Measurements from ENCODE around the gene BRF1.

The BRF1 gene

GRCh38 chr14:105209646-105210045 lies 91.2 kb downstream of the BRF1 start:
- TF ChIP-seq Cebpa-rat (IDR thresholded peaks at IDR 0.05) = no peak
- peaks cover 32% of the 10 kb centered on the region for H3K36me3 ChIP-seq
- no peak overlapping the region for H3K4me3 ChIP-seq
- peaks cover 95% of the 10 kb centered on the region for H3K4me1 ChIP-seq
- H3K9ac ChIP-seq = peak overlapping the region; percentile 63; the same call in 1 of the 2 replicates
- peak overlapping the region; percentile 69 for H3K27ac ChIP-seq
- H3K9me3 ChIP-seq = no peaks in the 10 kb centered on the region
- peak overlapping the region; percentile 81 for H3K4me2 ChIP-seq
- H3K27me3 ChIP-seq = no peaks in the 10 kb centered on the region
- H4K20me1 ChIP-seq = peaks cover 71% of the 10 kb centered on the region

GRCh38 chr14:105209091-105209490 lies 91.7 kb downstream of the BRF1 start:
- H3K9me3 ChIP-seq = no peaks in the 10 kb centered on the region

GRCh38 chr14:105208738-105209075 lies 92.1 kb downstream of the BRF1 start:
- peaks cover 32% of the 10 kb centered on the region for H3K36me3 ChIP-seq
- peak overlapping the region; percentile 69 for H3K27ac ChIP-seq
- H3K4me2 ChIP-seq = peak overlapping the region; percentile 81
- peak overlapping the region; percentile 63; the same call in 1 of the 2 replicates for H3K9ac ChIP-seq
- peaks cover 95% of the 10 kb centered on the region for H3K4me1 ChIP-seq
- no peaks in the 10 kb centered on the region for H3K9me3 ChIP-seq
- no peak overlapping the region for H3K4me3 ChIP-seq
- TF ChIP-seq Cebpa-rat (IDR thresholded peaks at IDR 0.05) = no peak
- H4K20me1 ChIP-seq = peaks cover 71% of the 10 kb centered on the region
- no peaks in the 10 kb centered on the region for H3K27me3 ChIP-seq

More at GRCh38 chr14:105209091-105209490, 91.7 kb downstream of the BRF1 start:
- peak overlapping the region; percentile 63; the same call in 1 of the 2 replicates for H3K9ac ChIP-seq
- H3K4me3 ChIP-seq = no peak overlapping the region
- peaks cover 95% of the 10 kb centered on the region for H3K4me1 ChIP-seq
- H3K4me2 ChIP-seq = peak overlapping the region; percentile 81
- peaks cover 32% of the 10 kb centered on the region for H3K36me3 ChIP-seq
- TF ChIP-seq Cebpa-rat (IDR thresholded peaks at IDR 0.05) = no peak
- no peaks in the 10 kb centered on the region for H3K27me3 ChIP-seq
- H3K27ac ChIP-seq = peak overlapping the region; percentile 69
- H4K20me1 ChIP-seq = peaks cover 71% of the 10 kb centered on the region

GRCh38 chr14:105207996-105208737 lies 92.6 kb downstream of the BRF1 start:
- H3K9me3 ChIP-seq = no peaks in the 10 kb centered on the region
- H3K4me2 ChIP-seq = peak overlapping the region; percentile 81
- peaks cover 32% of the 10 kb centered on the region for H3K36me3 ChIP-seq
- peaks cover 66% of the 10 kb centered on the region for H4K20me1 ChIP-seq
- H3K4me1 ChIP-seq = peaks cover 95% of the 10 kb centered on the region
- peak overlapping the region; percentile 69; the same call in 1 of the 2 replicates for H3K27ac ChIP-seq
- TF ChIP-seq Cebpa-rat (IDR thresholded peaks at IDR 0.05) = no peak
- no peak overlapping the region for H3K9ac ChIP-seq
- H3K27me3 ChIP-seq = no peaks in the 10 kb centered on the region
- H3K4me3 ChIP-seq = no peak overlapping the region

GRCh38 chr14:105207460-105207901 lies 93.3 kb downstream of the BRF1 start:
- no peak overlapping the region for H3K4me3 ChIP-seq
- peaks cover 32% of the 10 kb centered on the region for H3K36me3 ChIP-seq
- H3K9me3 ChIP-seq = no peaks in the 10 kb centered on the region
- H3K4me2 ChIP-seq = peak overlapping the region; percentile 19
- no peak for TF ChIP-seq Cebpa-rat (IDR thresholded peaks at IDR 0.05)
- H3K4me1 ChIP-seq = peaks cover 95% of the 10 kb centered on the region
- no peaks in the 10 kb centered on the region for H3K27me3 ChIP-seq
- no peak overlapping the region for H3K27ac ChIP-seq
- no peak overlapping the region for H3K9ac ChIP-seq
- H4K20me1 ChIP-seq = peaks cover 66% of the 10 kb centered on the region

- no peak for TF ChIP-seq Cebpa-rat (IDR thresholded peaks at IDR 0.05)
- Histone ChIP-seq H3K27ac (no peak overlapping the region), H3K36me3 (peaks cover 28% of the 10 kb centered on the region), H3K9me3 (no peaks in the 10 kb centered on the region), H3K4me3 (no peak overlapping the region), H4K20me1 (peaks cover 66% of the 10 kb centered on the region), H3K27me3 (no peaks in the 10 kb centered on the region), H3K9ac (no peak overlapping the region), H3K4me2 (peak overlapping the region; percentile 19), H3K4me1 (peaks cover 95% of the 10 kb centered on the region)
These were observed 93.9 kb downstream of the BRF1 start for GRCh38 chr14:105206873-105207272.

GRCh38 chr14:105205673-105206208 lies 95.1 kb downstream of the BRF1 start:
- Histone ChIP-seq H3K27ac (peak overlapping the region; percentile 58; the same call in 1 of the 2 replicates), H3K4me2 (peak overlapping the region; percentile 99), H4K20me1 (peaks cover 57% of the 10 kb centered on the region), H3K9me3 (no peaks in the 10 kb centered on the region), H3K9ac (peak overlapping the region; percentile 41; the same call in 1 of the 2 replicates), H3K4me3 (no peak overlapping the region), H3K27me3 (no peaks in the 10 kb centered on the region), H3K36me3 (peaks cover 16% of the 10 kb centered on the region), H3K4me1 (peaks cover 95% of the 10 kb centered on the region)
- no peak for TF ChIP-seq Cebpa-rat (IDR thresholded peaks at IDR 0.05)

GRCh38 chr14:105204931-105205672 lies 95.7 kb downstream of the BRF1 start:
- Histone ChIP-seq H3K27ac (peak overlapping the region; percentile 58; the same call in 1 of the 2 replicates), H3K36me3 (peaks cover 11% of the 10 kb centered on the region), H3K4me1 (peaks cover 98% of the 10 kb centered on the region), H4K20me1 (peaks cover 57% of the 10 kb centered on the region), H3K27me3 (no peaks in the 10 kb centered on the region), H3K4me2 (peak overlapping the region; percentile 99), H3K9ac (peak overlapping the region; percentile 41; the same call in 1 of the 2 replicates), H3K4me3 (no peak overlapping the region), H3K9me3 (no peaks in the 10 kb centered on the region)
- TF ChIP-seq Cebpa-rat (IDR thresholded peaks at IDR 0.05) = no peak

GRCh38 chr14:105204206-105204930 lies 96.4 kb downstream of the BRF1 start:
- Histone ChIP-seq H3K4me2 (peak overlapping the region; percentile 99), H4K20me1 (peaks cover 56% of the 10 kb centered on the region), H3K9ac (no peak overlapping the region), H3K4me1 (peaks cover 98% of the 10 kb centered on the region), H3K9me3 (no peaks in the 10 kb centered on the region), H3K36me3 (peaks cover 4% of the 10 kb centered on the region), H3K27me3 (no peaks in the 10 kb centered on the region), H3K27ac (no peak overlapping the region), H3K4me3 (no peak overlapping the region)
- TF ChIP-seq Cebpa-rat (IDR thresholded peaks at IDR 0.05) = no peak

Data from BLaER1 (cell line).